Measurements from ENCODE around the gene AGBL3.

AGBL3 gene

DNA sequence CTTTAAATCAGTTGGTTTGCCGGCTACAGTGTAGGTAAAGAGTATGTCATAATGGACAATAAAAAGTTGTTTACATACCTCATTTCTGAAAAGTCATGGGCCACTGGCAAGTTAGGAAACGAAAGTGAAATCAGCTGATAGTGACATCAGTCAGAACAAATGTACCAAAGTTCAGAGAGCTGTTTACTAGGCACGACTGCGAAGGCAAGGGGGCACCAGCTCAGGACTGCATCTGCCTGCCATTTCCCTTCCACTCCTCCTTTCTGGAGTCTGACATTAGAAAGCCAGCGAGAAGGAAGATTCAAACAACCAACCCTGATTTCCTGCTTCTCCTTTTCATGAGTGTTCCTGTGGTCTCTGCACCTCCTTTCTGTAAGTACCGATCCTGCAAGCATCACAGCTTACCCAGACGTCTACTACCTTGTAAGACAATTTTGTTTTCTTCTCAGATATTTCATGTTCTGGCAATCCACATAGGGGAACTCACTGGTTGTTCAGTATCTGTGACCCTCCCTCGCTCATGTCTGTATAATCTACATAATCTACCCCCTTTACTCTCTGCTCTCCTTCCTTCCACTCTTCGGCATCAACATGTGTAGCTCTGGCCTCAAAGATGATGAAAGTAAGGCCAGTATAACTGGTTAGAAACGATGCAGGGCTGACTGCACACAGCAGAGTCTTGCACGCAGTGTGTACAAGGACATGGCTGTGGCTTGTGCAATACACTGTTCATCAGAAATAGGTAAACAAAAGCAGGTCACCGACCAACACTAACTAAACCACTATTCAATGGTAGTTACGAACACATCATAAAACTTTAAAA is 161.8 kb downstream of the AGBL3 start, which contains the start of gene TMEM140:
Gene TMEM140, plus strand, starts transcription at position 174 of the 823 bp plus-strand sequence. CDS start 16,370 bp downstream, outside the sequence.
- peak; percentile 70 for DNase-seq (ENCODE audit: low spot score)

DNA sequence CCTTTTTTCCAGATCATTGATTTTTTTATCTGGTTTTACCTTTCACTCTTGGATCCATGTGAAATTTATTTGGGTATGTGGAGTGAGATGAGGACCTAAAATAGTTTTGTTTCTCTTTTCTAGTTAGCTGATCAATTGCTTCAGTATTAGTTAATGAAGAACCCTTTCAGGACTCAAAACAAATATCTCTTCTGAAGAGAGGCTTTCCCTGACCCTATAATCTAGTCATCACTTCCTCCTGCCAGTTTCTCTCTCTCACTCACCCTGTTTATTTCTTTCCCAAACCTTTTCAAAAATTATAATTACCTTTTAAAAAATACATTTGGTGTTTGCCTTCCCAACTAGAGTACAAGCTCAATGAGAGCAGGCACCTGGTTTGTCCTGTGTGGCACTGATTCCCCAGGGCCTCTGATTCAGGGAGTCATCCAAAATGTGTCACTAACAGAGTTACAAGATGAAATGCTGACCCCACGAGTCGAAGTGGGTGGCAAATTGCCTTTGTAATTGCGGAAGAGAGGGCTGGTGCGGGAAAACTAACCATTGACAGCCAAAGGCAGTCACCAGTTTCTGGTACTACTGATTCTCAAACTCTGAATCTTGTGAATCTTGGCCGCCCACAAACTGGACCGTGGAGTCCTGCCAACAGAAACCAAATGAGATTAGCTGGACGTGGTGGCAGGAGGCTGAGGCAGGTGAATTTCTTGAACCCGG is 163.9 kb downstream of the AGBL3 start:
- DNase-seq (ENCODE audit: low spot score) = no peak

GRCh38 chr7:135151132-135151531 is 164.8 kb downstream of the AGBL3 start:
- DNase-seq (ENCODE audit: low spot score) = no peak

GRCh38 chr7:135151533-135151932 is 165.2 kb downstream of the AGBL3 start:
- no peak for DNase-seq (ENCODE audit: low spot score)

DNA sequence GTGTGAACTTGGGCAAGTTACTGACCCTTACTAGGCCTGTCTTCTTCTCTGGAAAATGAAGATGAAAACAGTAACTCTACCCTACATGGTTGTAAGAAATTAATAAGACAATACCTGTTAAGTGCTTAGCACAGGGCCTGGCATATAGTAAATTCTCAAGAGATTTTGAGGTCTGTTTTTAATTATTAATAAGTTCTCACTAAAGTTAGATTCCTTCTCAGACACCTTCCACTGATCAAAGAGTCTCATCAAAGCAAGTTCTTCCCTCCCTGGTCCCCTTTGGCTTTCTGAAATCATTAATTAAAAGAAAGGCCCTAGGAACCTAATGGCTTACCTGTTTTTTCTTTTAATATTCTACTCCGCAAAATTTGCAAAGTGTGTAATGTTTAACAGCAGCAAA is 166.1 kb downstream of the AGBL3 start:
- DNase-seq (ENCODE audit: low spot score) = no peak

DNA sequence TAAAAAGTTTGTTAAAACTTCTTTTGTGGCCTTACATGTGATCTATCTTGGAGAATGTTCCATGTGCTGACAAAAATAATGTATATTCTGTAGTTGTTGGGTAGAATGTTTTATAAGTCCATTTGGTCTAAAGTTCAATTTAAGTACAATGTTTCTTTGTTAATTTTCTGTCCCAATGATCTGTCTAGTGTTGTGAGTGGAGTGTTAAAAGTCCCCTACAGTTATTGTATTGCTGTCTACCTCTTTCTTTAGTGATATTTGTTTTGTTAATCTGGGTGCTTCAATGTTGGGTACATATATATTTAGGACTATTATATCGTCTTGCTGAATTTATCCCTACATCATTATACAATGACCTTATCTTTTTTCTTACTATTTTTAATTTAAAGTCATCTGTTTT is 168.4 kb downstream of the AGBL3 start:
- no peak for DNase-seq (ENCODE audit: low spot score)

GRCh38 chr7:135156290-135156689 is 170.0 kb downstream of the AGBL3 start:
- no peak for DNase-seq (ENCODE audit: low spot score)

DNA sequence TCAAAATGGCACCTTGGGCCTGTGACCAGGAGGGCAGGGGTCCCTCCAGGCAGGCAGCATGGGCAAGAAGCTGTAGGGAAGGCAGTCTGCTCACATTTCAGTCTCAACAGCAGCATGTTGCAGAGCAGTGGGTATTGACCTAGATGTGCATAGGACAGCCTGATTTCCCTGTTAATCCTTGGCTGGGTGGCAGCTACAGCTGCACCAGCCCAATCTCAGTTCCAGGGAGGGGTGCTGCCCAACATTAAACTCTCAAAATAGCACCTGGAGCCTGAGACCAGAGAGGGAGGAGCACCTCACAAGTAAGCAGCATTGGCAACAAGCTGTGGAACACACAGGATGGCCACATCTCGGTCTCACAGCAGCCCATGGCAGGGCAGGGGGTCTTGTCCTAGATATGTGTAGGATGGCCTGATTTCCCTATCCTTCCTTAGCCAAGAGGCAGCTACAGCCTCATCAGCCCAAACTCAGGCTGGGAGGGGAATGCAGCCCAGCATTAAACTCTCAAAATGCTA is 171.9 kb downstream of the AGBL3 start:
- no peak for DNase-seq (ENCODE audit: low spot score)

DNA sequence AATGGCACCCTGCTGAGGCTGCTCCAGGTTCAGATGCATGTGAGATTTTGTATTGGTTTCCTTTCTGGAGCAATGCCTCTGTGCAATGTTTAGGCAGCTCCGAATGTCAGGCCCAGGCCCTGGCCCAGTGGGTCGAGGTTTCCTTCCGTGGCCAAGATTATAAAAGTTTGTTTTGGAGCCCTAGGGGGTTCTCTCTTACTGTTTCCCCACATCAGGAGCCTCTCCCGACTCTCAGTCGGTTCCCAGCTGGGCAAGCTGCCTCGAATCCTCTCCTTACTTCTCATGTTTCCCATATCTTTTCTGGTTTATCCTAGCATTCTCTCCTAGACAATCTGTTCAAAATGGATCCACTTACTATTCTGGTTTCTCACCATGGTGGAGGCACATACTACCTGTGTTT is 172.6 kb downstream of the AGBL3 start:
- DNase-seq (ENCODE audit: low spot score) = no peak

DNA sequence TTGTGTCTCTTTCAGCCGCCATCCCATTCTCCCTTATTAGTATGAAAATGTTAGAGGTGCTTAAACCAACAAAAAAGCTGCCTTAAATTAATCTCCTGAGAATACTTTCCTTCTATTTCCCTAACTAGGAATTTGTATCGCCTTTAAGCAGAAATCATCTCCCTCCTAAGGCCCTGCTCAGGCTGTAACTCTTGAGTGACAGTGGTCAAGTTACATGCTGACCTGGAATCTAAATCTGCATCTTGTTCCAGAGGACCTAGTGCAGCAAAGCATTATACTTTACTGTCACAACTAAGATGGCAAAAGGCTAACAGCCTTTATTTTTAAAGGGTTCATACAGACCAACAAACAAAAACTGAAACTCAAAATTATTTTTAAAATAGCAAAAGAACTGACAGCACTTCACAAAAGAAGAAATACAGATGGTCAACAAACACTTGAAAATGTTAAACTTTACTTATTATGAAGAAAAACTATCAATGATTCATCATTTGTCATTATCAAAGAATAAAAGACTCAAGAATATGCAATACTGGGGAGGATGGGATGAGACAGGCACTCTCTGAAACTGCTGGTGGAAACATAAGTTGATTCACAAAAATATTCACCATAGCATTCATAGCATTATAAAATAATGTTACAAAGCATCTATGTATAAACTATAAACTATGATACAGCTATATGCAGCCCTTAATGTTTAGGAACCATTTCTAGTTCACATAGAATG is 173.2 kb downstream of the AGBL3 start:
- DNase-seq (ENCODE audit: low spot score) = no peak

- DNase-seq (ENCODE audit: low spot score) = no peak
Observed at GRCh38 chr7:135160098-135160857, 174.0 kb downstream of the AGBL3 start.

GRCh38 chr7:135160858-135161653 is 174.7 kb downstream of the AGBL3 start:
- DNase-seq (ENCODE audit: low spot score) = no peak

- no peak for DNase-seq (ENCODE audit: low spot score)
Observed at GRCh38 chr7:135161669-135162068, 175.4 kb downstream of the AGBL3 start.

- DNase-seq (ENCODE audit: low spot score) = no peak
Observed at GRCh38 chr7:135162382-135163001, 176.2 kb downstream of the AGBL3 start.

GRCh38 chr7:135164357-135165061 is 178.2 kb downstream of the AGBL3 start:
- no peak for DNase-seq (ENCODE audit: low spot score)

GRCh38 chr7:135165862-135166261 is 179.6 kb downstream of the AGBL3 start:
- DNase-seq (ENCODE audit: low spot score) = no peak

DNA sequence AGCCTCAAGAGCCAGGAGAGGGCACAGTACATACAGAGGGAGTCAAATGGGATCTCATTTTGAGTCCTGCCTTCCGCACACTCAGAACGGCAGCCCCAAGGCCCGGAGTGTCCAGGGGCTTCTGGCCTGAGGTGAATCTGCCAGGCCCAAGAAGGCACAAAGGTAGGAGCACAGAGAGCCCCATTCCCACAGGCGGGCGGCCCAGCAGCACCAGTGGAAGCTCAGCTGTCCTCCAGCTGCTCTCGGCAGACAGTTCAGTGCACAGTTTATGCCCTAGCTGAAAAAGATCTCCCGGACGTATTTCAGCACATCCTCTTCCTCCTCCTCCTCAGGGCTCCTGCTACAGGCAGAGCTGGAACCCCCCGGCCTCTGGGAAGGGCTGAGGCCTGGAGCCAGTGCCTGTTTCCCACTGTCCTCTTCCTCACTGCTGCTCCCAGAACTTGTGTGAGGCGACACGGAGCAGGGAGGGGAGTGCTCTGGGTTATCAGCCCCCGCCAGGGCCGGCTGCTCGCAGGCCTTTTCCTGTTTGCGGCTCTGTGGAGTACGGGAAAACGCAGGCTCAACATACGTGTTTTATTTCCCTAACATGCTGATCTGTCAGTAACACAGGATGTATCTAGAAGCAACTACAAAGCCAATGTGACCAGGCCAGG is 180.2 kb downstream of the AGBL3 start:
- DNase-seq (ENCODE audit: low spot score) = no peak

DNA sequence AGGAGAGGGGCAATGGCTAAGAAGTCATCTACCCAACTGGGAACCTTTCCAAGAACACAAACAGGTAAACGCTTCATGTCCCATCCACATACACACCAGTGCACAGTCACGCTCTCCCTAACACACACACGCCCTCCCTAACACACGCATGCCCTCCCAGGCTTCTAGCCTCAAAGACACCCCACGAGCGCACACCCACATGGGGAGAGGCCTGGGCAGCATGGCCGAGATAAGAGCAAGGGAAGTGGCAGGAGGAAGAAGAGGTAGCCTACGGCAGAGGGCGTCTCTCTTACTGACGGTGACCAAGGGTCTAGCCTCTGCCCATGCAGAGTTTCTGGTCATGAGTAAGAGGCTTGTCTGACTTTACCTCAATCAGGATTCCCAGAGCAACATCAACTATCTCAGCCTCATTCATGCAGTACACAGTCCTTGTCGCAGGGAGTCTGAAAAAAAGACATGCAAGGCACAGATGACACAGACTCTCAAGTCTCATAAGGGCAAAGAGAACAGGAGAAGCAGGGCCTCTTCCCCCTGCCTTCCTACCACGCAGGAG is 181.1 kb downstream of the AGBL3 start:
- DNase-seq (ENCODE audit: low spot score) = no peak

- no peak for DNase-seq (ENCODE audit: low spot score)
Observed at GRCh38 chr7:135168001-135168400, 181.7 kb downstream of the AGBL3 start.

Measured in SW480 (cell line).